HepG2 (cell line): ENCODE measurements around the gene CLDN9. TPM values are rescaled to one million over a fixed set of nuclear protein-coding genes. Genes with fewer than 3 reads are reported as not detected.

Source experiments
- CBX2 ChIP-seq, 2 experiments: fragments of 200-600 bp in 1 of 2; sonication (generic); formaldehyde crosslinking in 1 of 2; IDR thresholded peaks; 2 replicates each; pipeline versions ENCODE4 v1.7.0 to v1.8.1; 2018 to 2022; ENCODE audit warnings: low read depth in 2 of 2, low read length in 1 of 2, mild to moderate bottlenecking in 1 of 2, missing genetic modification reagents in 1 of 2
- E2F1 ChIP-seq: sonication (generic); formaldehyde crosslinking; IDR thresholded peaks from 2 replicates; pipeline ENCODE4 v1.5.0; 2020; ENCODE audit warnings: missing genetic modification reagents
- ERF ChIP-seq: IDR thresholded peaks from 2 replicates; pipeline ENCODE4 v1.6.1; 2018; ENCODE audit warnings: missing biosample characterization, missing genetic modification reagents
- FOSL2 ChIP-seq: sonication (generic); formaldehyde crosslinking; IDR thresholded peaks from 2 replicates; pipeline ENCODE4 v1.4.0; 2020; ENCODE audit warnings: missing genetic modification reagents
- ISL2 ChIP-seq: sonication (generic); formaldehyde crosslinking; IDR thresholded peaks from 2 replicates; pipeline ENCODE4 v1.5.0; 2020; ENCODE audit warnings: missing genetic modification reagents
- KLF13 ChIP-seq: sonication (generic); formaldehyde crosslinking; IDR thresholded peaks from 2 replicates; pipeline ENCODE4 v1.4.0; 2020; ENCODE audit warnings: mild to moderate bottlenecking, missing genetic modification reagents
- SMAD3 ChIP-seq: sonication (generic); formaldehyde crosslinking; IDR thresholded peaks from 2 replicates; pipeline ENCODE4 v1.4.0; 2020; ENCODE audit warnings: missing genetic modification reagents
- SOX5 ChIP-seq: IDR thresholded peaks from 2 replicates; pipeline ENCODE4 v1.6.1; 2016; ENCODE audit warnings: borderline replicate concordance
- ZBTB42 ChIP-seq: sonication (generic); formaldehyde crosslinking; IDR thresholded peaks from 2 replicates; pipeline ENCODE4 v1.5.0; 2020; ENCODE audit warnings: mild to moderate bottlenecking, missing genetic modification reagents
- ZHX2 ChIP-seq, 2 experiments: sonication (generic) in 1 of 2; formaldehyde crosslinking in 1 of 2; IDR thresholded peaks; 2 replicates each; pipeline versions ENCODE4 v1.6.1 to v1.9.0; 2014 to 2022; ENCODE audit warnings: antibody characterized with exemption in 1 of 2, borderline replicate concordance in 1 of 2, inconsistent platforms in 1 of 2, low read depth in 1 of 2, missing genetic modification reagents in 1 of 2
- ZNF10 ChIP-seq: sonication (generic); formaldehyde crosslinking; IDR thresholded peaks from 2 replicates; pipeline ENCODE4 v1.4.0; 2020; ENCODE audit warnings: mild to moderate bottlenecking, low read depth, missing genetic modification reagents, borderline replicate concordance
- ZNF468 ChIP-seq: sonication (generic); formaldehyde crosslinking; IDR thresholded peaks from 2 replicates; pipeline ENCODE4 v1.8.0; 2022; ENCODE audit warnings: mild to moderate bottlenecking, moderate library complexity, missing genetic modification reagents
- polyA plus RNA-seq, 8 experiments: library from polyadenylated mRNA; depleted of rRNA in 3 of 8; stranded (reverse) in 7 of 8; unstranded in 1 of 8; fragments of >200 nt; fragmentation: Illumina TruSeq in 4 of 8; extraction: Trizol in 4 of 8; gene quantifications; 2 replicates each; pipeline versions ENCODE4 v1.2.1 to v1.2.3, GENCODE V29; 2011 to 2016; ENCODE audit warnings: low read depth in 4 of 8, missing spikeins in 1 of 8, mixed read lengths in 1 of 8; ENCODE audit not compliant: insufficient read depth in 1 of 8
- total RNA-seq, 5 experiments: library from RNA; depleted of rRNA; stranded (reverse); fragments of >200 nt; fragmentation: Illumina TruSeq; extraction: Trizol; gene quantifications; 2 replicates each; pipeline ENCODE4 v1.2.3, GENCODE V29; 2016; ENCODE audit warnings: low read depth in 1 of 5
- TF ChIP-seq, protein P1 (sequence below): IDR thresholded peaks from 2 replicates; pipeline ENCODE4 v1.6.1; 2016; ENCODE audit warnings: missing compliant biosample characterization, missing genetic modification reagents, borderline replicate concordance
- TF ChIP-seq, protein P2 (sequence below): sonication (generic); formaldehyde crosslinking; conservative IDR thresholded peaks from 2 replicates; pipeline ENCODE4 v1.4.0; 2020; ENCODE audit warnings: missing genetic modification reagents
- TF ChIP-seq, protein P3 (sequence below): sonication (generic); formaldehyde crosslinking; IDR thresholded peaks from 2 replicates; pipeline ENCODE4 v1.5.0; 2020; ENCODE audit warnings: mild to moderate bottlenecking, missing genetic modification reagents

CLDN9 gene
- total and polyA plus RNA-seq, 2 of the 13 experiments (the other 11 are each of a cell fraction or from before 2014, with no cell fraction given) = 0.15 to 0.26 TPM

DNA sequence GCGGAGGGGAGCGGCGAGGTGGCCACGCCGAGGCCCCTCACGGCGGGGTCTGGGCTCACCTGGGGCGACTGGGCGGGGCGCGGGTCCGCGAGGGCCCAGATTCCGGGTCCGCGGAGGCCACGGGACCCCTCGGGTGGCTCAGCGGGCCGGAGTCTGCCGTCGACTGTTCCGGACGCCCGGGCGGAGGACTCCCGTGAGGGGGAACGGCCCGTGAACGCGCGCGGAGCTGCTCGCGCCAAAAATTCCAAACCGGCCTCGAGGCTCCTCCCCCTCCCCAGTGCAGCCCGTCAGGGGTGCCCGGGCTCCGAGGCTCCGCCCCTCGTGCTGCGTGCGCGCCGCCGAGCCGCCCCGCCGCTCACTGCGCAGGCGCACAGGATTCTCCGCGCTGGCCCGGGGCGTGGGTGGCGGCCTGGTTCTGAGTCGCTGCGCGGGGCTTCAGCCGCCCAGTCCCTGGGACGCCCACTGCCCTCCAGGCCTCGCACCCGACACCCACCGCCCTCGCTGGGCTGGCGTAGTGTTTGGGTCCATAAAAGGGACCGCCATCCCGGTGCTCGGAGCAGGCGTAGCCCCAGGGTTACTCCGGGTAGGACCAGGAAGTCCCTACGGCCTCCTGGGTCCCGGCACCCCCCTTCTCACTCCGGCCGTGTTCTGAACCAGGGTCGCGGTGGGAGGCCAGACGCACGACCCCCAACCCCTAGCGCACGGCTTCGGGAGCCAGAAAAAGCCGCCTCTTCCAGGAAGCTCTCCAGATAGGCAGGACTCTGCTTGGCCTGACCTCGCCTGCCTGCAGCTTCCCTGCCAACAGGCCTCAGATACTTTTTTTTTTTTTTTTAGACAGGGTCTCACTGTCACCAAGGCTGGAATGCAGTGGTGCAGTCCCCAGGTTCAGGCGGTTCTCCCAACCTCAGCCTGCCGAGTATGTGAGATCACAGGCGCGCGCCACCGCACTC, 32.2 kb upstream of the CLDN9 start, which contains the start of gene PKMYT1 (continued):
- no peak for TF ChIP-seq ZHX2 (IDR thresholded peaks at IDR 0.05; ENCODE audit: low read depth)
- no peak for TF ChIP-seq ZHX2 (CRISPR knock-in tag; IDR thresholded peaks at IDR 0.05; ENCODE audit: borderline replicate concordance)
- TF ChIP-seq SOX5 = peak; percentile 19; the same call in 1 of the 2 replicates
- TF ChIP-seq, protein P1, sequence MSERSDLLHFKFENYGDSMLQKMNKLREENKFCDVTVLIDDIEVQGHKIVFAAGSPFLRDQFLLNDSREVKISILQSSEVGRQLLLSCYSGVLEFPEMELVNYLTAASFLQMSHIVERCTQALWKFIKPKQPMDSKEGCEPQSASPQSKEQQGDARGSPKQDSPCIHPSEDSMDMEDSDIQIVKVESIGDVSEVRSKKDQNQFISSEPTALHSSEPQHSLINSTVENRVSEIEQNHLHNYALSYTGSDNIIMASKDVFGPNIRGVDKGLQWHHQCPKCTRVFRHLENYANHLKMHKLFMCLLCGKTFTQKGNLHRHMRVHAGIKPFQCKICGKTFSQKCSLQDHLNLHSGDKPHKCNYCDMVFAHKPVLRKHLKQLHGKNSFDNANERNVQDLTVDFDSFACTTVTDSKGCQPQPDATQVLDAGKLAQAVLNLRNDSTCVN (CRISPR knock-in tag) = no peak
- TF ChIP-seq, protein P2, sequence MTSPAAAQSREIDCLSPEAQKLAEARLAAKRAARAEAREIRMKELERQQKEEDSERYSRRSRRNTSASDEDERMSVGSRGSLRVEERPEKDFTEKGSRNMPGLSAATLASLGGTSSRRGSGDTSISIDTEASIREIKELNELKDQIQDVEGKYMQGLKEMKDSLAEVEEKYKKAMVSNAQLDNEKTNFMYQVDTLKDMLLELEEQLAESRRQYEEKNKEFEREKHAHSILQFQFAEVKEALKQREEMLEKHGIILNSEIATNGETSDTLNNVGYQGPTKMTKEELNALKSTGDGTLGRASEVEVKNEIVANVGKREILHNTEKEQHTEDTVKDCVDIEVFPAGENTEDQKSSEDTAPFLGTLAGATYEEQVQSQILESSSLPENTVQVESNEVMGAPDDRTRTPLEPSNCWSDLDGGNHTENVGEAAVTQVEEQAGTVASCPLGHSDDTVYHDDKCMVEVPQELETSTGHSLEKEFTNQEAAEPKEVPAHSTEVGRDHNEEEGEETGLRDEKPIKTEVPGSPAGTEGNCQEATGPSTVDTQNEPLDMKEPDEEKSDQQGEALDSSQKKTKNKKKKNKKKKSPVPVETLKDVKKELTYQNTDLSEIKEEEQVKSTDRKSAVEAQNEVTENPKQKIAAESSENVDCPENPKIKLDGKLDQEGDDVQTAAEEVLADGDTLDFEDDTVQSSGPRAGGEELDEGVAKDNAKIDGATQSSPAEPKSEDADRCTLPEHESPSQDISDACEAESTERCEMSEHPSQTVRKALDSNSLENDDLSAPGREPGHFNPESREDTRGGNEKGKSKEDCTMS (CRISPR knock-in tag) = no peak
- TF ChIP-seq, protein P3, sequence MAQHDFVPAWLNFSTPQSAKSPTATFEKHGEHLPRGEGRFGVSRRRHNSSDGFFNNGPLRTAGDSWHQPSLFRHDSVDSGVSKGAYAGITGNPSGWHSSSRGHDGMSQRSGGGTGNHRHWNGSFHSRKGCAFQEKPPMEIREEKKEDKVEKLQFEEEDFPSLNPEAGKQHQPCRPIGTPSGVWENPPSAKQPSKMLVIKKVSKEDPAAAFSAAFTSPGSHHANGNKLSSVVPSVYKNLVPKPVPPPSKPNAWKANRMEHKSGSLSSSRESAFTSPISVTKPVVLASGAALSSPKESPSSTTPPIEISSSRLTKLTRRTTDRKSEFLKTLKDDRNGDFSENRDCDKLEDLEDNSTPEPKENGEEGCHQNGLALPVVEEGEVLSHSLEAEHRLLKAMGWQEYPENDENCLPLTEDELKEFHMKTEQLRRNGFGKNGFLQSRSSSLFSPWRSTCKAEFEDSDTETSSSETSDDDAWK (CRISPR knock-in tag) = no peak
- no peak for TF ChIP-seq KLF13 (CRISPR knock-in tag)
- TF ChIP-seq ZNF10 (CRISPR knock-in tag) = no peak
- no peak for TF ChIP-seq ZBTB42 (CRISPR knock-in tag)
- no peak for TF ChIP-seq ZNF468 (CRISPR knock-in tag)
- TF ChIP-seq SMAD3 = no peak
- peak; percentile 18; the same call in 1 of the 2 replicates for TF ChIP-seq ISL2 (CRISPR knock-in tag)
- TF ChIP-seq E2F1 (CRISPR knock-in tag) = peak; percentile 75
- peak; percentile 8; the same call in 1 of the 2 replicates for TF ChIP-seq FOSL2 (CRISPR knock-in tag)
- no peak for TF ChIP-seq CBX2 (IDR thresholded peaks at IDR 0.05; ENCODE audit: low read depth, low read length)
- no peak for TF ChIP-seq CBX2 (CRISPR knock-in tag; IDR thresholded peaks at IDR 0.05; ENCODE audit: low read depth)
- no peak; the same call in 1 of the 2 replicates for TF ChIP-seq ERF (CRISPR knock-in tag)
